SJSA1 (cell line): ENCODE data around the gene CPN1. TPM values are rescaled to one million over a fixed set of nuclear protein-coding genes. Genes with fewer than 3 reads are reported as not detected.
"Not testable (repeated sequence)": the region's sequence is repeated elsewhere in the genome, so short reads cannot be mapped to it uniquely, and the experiment has no call there.

ENCODE experiments used
- DNase-seq, 2 experiments: peaks; one replicate each; pipeline ENCODE4 v3.0.0-alpha.2; 2015 to 2020; ENCODE audit warnings: low spot score in 2 of 2, low read depth in 1 of 2
- H3K27ac ChIP-seq: fragments of 250-450 bp; sonication (Bioruptor Pico); 2 replicates; pipeline ENCODE4 v1.5.1; 2020; ENCODE audit warnings: mild to moderate bottlenecking, moderate library complexity
- H3K27me3 ChIP-seq: fragments of 250-450 bp; sonication (Bioruptor Pico); replicated peaks from 2 replicates; pipeline ENCODE4 v1.5.1; 2020; ENCODE audit warnings: mild to moderate bottlenecking, moderate library complexity
- H3K36me3 ChIP-seq: fragments of 250-450 bp; sonication (Bioruptor Pico); 2 replicates; pipeline ENCODE4 v1.5.1; 2020; ENCODE audit warnings: mild to moderate bottlenecking
- H3K4me1 ChIP-seq: fragments of 250-450 bp; sonication (Bioruptor Pico); replicated peaks from 2 replicates; pipeline ENCODE4 v1.6.1; 2021; ENCODE audit warnings: mild to moderate bottlenecking
- H3K4me3 ChIP-seq: fragments of 250-450 bp; sonication (Bioruptor Pico); 2 replicates; pipeline ENCODE4 v1.5.1; 2020; ENCODE audit warnings: mild to moderate bottlenecking
- H3K9me3 ChIP-seq: fragments of 250-450 bp; sonication (Bioruptor Pico); replicated peaks from 2 replicates; pipeline ENCODE4 v1.5.1; 2020; ENCODE audit warnings: mild to moderate bottlenecking
- total RNA-seq: library from RNA; depleted of rRNA; stranded (reverse); fragments of >200 nt; shearing (Covaris generic); gene quantifications from 2 replicates; pipeline ENCODE4 v1.2.3, GENCODE V29; 2014; rRNA removed

The CPN1 gene
- not detected in 2 replicates for total RNA-seq

GRCh38 chr10:100081075-100082001 lies at the start of gene CPN1:
Gene CPN1 (minus strand): TSS chr10:100081869. CDS start chr10:100081625, 244 bp downstream.
- H3K9me3 ChIP-seq = no peaks in the 10 kb centered on the region
- H3K4me1 ChIP-seq = no peaks in the 10 kb centered on the region
- no peak within 1 kb of the TSS for H3K27ac ChIP-seq
- H3K36me3 ChIP-seq = no peaks in the 10 kb centered on the region
- DNase-seq = no peak
- H3K27me3 ChIP-seq = peaks cover 23% of the 10 kb centered on the region
- H3K4me3 ChIP-seq = no peak within 1 kb of the TSS

- H3K9me3 ChIP-seq = no peaks in the 10 kb centered on the region
- H3K4me1 ChIP-seq = no peaks in the 10 kb centered on the region
- H3K4me3 ChIP-seq = no peak overlapping the region
- no peak for DNase-seq
- no peak overlapping the region for H3K27ac ChIP-seq
- no peaks in the 10 kb centered on the region for H3K36me3 ChIP-seq
- H3K27me3 ChIP-seq = peaks cover 11% of the 10 kb centered on the region; the same call in 1 of the 2 replicates
Measured at GRCh38 chr10:100130831-100131230, 49.2 kb upstream of the CPN1 start.

DNA sequence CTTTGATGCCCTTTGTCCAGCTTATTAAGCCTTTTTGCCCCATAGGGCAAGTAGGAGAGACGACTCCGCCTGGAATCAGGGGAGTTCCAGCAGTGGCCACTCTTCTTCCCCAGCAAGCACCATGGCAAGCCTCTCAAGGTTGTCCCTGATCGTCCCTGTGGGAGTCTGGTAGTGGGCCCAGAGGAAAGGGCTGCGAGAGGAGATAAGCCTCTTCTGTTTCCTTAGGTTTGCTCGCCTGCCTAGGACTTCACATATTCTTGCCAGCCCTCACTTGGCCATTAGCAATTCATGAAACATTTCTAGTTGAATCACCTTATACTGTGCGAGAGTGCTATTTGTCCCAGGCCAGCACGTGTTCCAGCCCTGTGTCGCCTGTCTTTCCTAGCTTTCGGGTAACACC lies 47.8 kb upstream of the CPN1 start:
- Histone ChIP-seq H3K4me1 (no peaks in the 10 kb centered on the region), H3K4me3 (no peak overlapping the region), H3K36me3 (no peaks in the 10 kb centered on the region), H3K27me3 (0 out of 2 replicates have a peak, but pooled peaks cover 5% of the 10 kb centered on the region), H3K9me3 (no peaks in the 10 kb centered on the region), H3K27ac (no peak overlapping the region)
- no peak for DNase-seq

- no peak overlapping the region for H3K27ac ChIP-seq
- H3K9me3 ChIP-seq = no peaks in the 10 kb centered on the region
- 0 out of 2 replicates have a peak, but pooled peaks cover 5% of the 10 kb centered on the region for H3K27me3 ChIP-seq
- H3K36me3 ChIP-seq = no peaks in the 10 kb centered on the region
- no peak for DNase-seq
- H3K4me1 ChIP-seq = no peaks in the 10 kb centered on the region
- no peak overlapping the region for H3K4me3 ChIP-seq
Measured at GRCh38 chr10:100128951-100129350, 47.3 kb upstream of the CPN1 start.

- not testable (repeated sequence) for H3K27me3 ChIP-seq, H3K36me3 ChIP-seq, DNase-seq, H3K4me1 ChIP-seq, H3K4me3 ChIP-seq, H3K27ac ChIP-seq, H3K9me3 ChIP-seq
Measured at GRCh38 chr10:100125335-100125734, 43.7 kb upstream of the CPN1 start.

DNA sequence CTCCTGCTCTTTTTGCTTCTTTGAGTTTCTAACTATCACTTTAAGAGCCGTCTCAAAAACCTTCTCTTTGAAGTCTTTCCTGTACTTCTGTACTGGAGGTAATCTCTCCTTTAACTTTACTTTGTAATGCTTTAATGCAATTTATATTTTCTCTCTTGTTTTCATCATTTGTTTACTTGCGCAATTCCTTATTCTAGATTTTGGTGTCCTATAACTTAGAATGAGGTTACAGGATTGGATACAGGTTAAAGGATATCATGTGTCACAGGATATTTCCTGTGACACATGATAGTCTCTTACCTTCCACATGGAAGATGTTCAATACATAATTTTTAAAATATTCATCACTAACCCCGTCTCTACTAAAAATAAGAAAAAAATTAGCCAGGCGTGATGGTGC lies 42.4 kb upstream of the CPN1 start:
- H3K4me3 ChIP-seq = no peak overlapping the region
- H3K27me3 ChIP-seq = no peaks in the 10 kb centered on the region; the same call in 1 of the 2 replicates
- H3K36me3 ChIP-seq = no peaks in the 10 kb centered on the region
- no peaks in the 10 kb centered on the region for H3K4me1 ChIP-seq
- no peak for DNase-seq
- H3K9me3 ChIP-seq = no peaks in the 10 kb centered on the region
- no peak overlapping the region for H3K27ac ChIP-seq

GRCh38 chr10:100122780-100123179 lies 41.1 kb upstream of the CPN1 start:
- Histone ChIP-seq H3K4me3 (no peak overlapping the region), H3K27me3 (no peaks in the 10 kb centered on the region; the same call in 1 of the 2 replicates), H3K9me3 (no peaks in the 10 kb centered on the region), H3K4me1 (no peaks in the 10 kb centered on the region), H3K36me3 (no peaks in the 10 kb centered on the region), H3K27ac (no peak overlapping the region)
- no peak for DNase-seq

- no peak for DNase-seq
- no peaks in the 10 kb centered on the region for H3K9me3 ChIP-seq
- no peaks in the 10 kb centered on the region; the same call in 1 of the 2 replicates for H3K27me3 ChIP-seq
- no peaks in the 10 kb centered on the region for H3K4me1 ChIP-seq
- H3K36me3 ChIP-seq = no peaks in the 10 kb centered on the region
- no peak overlapping the region for H3K27ac ChIP-seq
- H3K4me3 ChIP-seq = no peak overlapping the region
Measured at GRCh38 chr10:100120550-100120949, 38.9 kb upstream of the CPN1 start.

GRCh38 chr10:100119726-100120125 lies 38.1 kb upstream of the CPN1 start:
- DNase-seq = no peak
- Histone ChIP-seq H3K4me3 (no peak overlapping the region), H3K4me1 (no peaks in the 10 kb centered on the region), H3K27ac (no peak overlapping the region), H3K27me3 (no peaks in the 10 kb centered on the region; the same call in 1 of the 2 replicates), H3K9me3 (no peaks in the 10 kb centered on the region), H3K36me3 (no peaks in the 10 kb centered on the region)

GRCh38 chr10:100114976-100115770 lies 33.5 kb upstream of the CPN1 start:
- Histone ChIP-seq H3K4me1 (no peaks in the 10 kb centered on the region), H3K4me3 (no peak overlapping the region), H3K27me3 (no peaks in the 10 kb centered on the region), H3K9me3 (no peaks in the 10 kb centered on the region), H3K36me3 (no peaks in the 10 kb centered on the region), H3K27ac (no peak overlapping the region)
- no peak for DNase-seq

GRCh38 chr10:100114460-100114859 lies 32.8 kb upstream of the CPN1 start:
- no peak for DNase-seq
- Histone ChIP-seq H3K4me3 (no peak overlapping the region), H3K27ac (no peak overlapping the region), H3K9me3 (no peaks in the 10 kb centered on the region), H3K27me3 (no peaks in the 10 kb centered on the region), H3K4me1 (no peaks in the 10 kb centered on the region), H3K36me3 (no peaks in the 10 kb centered on the region)

- no peak overlapping the region for H3K4me3 ChIP-seq
- no peaks in the 10 kb centered on the region for H3K4me1 ChIP-seq
- no peak overlapping the region for H3K27ac ChIP-seq
- peaks cover 3% of the 10 kb centered on the region; the same call in 1 of the 2 replicates for H3K27me3 ChIP-seq
- no peak for DNase-seq
- H3K9me3 ChIP-seq = no peaks in the 10 kb centered on the region
- H3K36me3 ChIP-seq = no peaks in the 10 kb centered on the region
Measured at GRCh38 chr10:100109670-100110069, 28.0 kb upstream of the CPN1 start.

- H3K27me3 ChIP-seq = peaks cover 5% of the 10 kb centered on the region; the same call in 1 of the 2 replicates
- no peak for DNase-seq
- no peaks in the 10 kb centered on the region for H3K36me3 ChIP-seq
Measured at GRCh38 chr10:100106865-100107264, 25.2 kb upstream of the CPN1 start.

GRCh38 chr10:100104300-100104699 lies 22.6 kb upstream of the CPN1 start:
- Histone ChIP-seq H3K36me3 (no peaks in the 10 kb centered on the region), H3K9me3 (no peaks in the 10 kb centered on the region), H3K27ac (no peak overlapping the region), H3K27me3 (peaks cover 5% of the 10 kb centered on the region; the same call in 1 of the 2 replicates), H3K4me1 (no peaks in the 10 kb centered on the region), H3K4me3 (no peak overlapping the region)
- no peak for DNase-seq

More at GRCh38 chr10:100106865-100107264, 25.2 kb upstream of the CPN1 start:
- no peaks in the 10 kb centered on the region for H3K9me3 ChIP-seq
- no peak overlapping the region for H3K4me3 ChIP-seq
- no peaks in the 10 kb centered on the region for H3K4me1 ChIP-seq
- H3K27ac ChIP-seq = no peak overlapping the region
